Mammary epithelial cell (primary cell): ENCODE measurements around the gene GPS1.

ENCODE experiments used
- CTCF ChIP-seq, 2 donors: IDR thresholded peaks in 1 of 2; conservative IDR thresholded peaks in 1 of 2; 2 replicates each; pipeline ENCODE4 v1.5.1; 2011 to 2012; ENCODE audit warnings: inconsistent platforms in 2 of 2, low read length in 2 of 2, mild to moderate bottlenecking in 2 of 2, control low read depth in 1 of 2, low read depth in 1 of 2; ENCODE audit not compliant: insufficient read depth in 1 of 2; ENCODE audit errors: extremely low read depth in 1 of 2
- EZH2 ChIP-seq: IDR thresholded peaks from 2 replicates; pipeline ENCODE4 v1.6.1; 2012; ENCODE audit warnings: low read length, inconsistent platforms, borderline replicate concordance

DNA sequence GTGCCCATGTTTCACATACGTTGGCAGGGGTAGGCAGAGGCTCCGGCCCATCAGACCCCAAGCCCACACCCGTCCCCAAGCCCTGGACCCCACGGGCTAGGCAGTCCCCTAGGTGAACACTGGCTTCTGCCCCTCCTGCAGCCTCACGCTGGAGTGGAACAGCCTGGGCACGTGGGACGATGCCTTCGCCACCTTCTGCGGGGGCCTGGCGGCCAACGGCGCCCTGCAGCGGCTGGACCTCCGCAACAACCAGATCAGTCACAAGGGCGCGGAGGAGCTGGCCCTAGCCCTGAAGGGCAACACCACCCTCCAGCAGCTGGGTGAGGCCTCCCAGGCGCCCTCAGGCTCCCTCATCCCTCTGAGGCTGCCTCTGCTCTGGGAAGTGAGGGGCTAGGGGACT lies 26.8 kb upstream of the GPS1 start:
- TF ChIP-seq CTCF (conservative IDR thresholded peaks at IDR 0.05 in 1 of 2, IDR thresholded peaks at IDR 0.05 in 1 of 2; ENCODE audit: extremely low read depth in 1 of 2, insufficient read depth in 1 of 2, low read depth in 1 of 2, low read length in 2 of 2), result no peak
- no peak for TF ChIP-seq EZH2
